ENCODE results near the gene AKT1. TPM values are rescaled to one million over a fixed set of nuclear protein-coding genes. Genes with fewer than 3 reads are reported as not detected.

AKT1 gene
- total RNA-seq, 2 experiments from 2014 or later: 116 to 121 TPM

GRCh38 chr14:104792101-104792884 is 3.3 kb downstream of the AKT1 start:
- CTCF ChIA-PET: interaction anchor here (1.0 to 2.8 kb wide), 3 partner anchors 22 to 24 kb away, joined by 4 to 13 read pairs (median 4); no protein-coding TSS in a partner anchor
- DNase-seq: no peak
- POLR2A ChIA-PET: interaction anchor here (0.7 kb wide), 1 partner anchor 229 kb away, joined by 3 read pairs; the partner anchor contains the start of gene CDCA4
- Mint-ChIP-seq H3K27ac (no peak overlapping the region), H3K9me3 (no peaks in the 10 kb centered on the region), H3K4me1 (ENCODE audit: low read depth) (peaks cover 32% of the 10 kb centered on the region), H3K4me3 (no peak overlapping the region), H3K27me3 (no peaks in the 10 kb centered on the region), H3K36me3 (ENCODE audit: low read depth) (no peaks in the 10 kb centered on the region)
- intact Hi-C loops (cut with micrococcal nuclease): no loop called here
- no peak for ATAC-seq
- TF ChIP-seq, protein P1, sequence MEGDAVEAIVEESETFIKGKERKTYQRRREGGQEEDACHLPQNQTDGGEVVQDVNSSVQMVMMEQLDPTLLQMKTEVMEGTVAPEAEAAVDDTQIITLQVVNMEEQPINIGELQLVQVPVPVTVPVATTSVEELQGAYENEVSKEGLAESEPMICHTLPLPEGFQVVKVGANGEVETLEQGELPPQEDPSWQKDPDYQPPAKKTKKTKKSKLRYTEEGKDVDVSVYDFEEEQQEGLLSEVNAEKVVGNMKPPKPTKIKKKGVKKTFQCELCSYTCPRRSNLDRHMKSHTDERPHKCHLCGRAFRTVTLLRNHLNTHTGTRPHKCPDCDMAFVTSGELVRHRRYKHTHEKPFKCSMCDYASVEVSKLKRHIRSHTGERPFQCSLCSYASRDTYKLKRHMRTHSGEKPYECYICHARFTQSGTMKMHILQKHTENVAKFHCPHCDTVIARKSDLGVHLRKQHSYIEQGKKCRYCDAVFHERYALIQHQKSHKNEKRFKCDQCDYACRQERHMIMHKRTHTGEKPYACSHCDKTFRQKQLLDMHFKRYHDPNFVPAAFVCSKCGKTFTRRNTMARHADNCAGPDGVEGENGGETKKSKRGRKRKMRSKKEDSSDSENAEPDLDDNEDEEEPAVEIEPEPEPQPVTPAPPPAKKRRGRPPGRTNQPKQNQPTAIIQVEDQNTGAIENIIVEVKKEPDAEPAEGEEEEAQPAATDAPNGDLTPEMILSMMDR (IDR thresholded peaks at IDR 0.05): no peak

- H3K4me1 Mint-ChIP-seq (ENCODE audit: low read depth): peaks cover 35% of the 10 kb centered on the region
- DNase-seq (no peak), ATAC-seq (no peak)
- TF ChIP-seq, protein P1 (IDR thresholded peaks at IDR 0.05): no peak
- H3K36me3 Mint-ChIP-seq (ENCODE audit: low read depth): no peaks in the 10 kb centered on the region
- no peak overlapping the region for H3K4me3 Mint-ChIP-seq
- POLR2A ChIA-PET: interaction anchor here (0.7 to 1.0 kb wide), 2 partner anchors 9 to 230 kb away, joined by 3 read pairs; partner anchors contain the start of genes CDCA4 and ZBTB42
- intact Hi-C loops (cut with micrococcal nuclease): no loop called here
- H3K27me3 Mint-ChIP-seq: no peaks in the 10 kb centered on the region
- H3K9me3 Mint-ChIP-seq: no peaks in the 10 kb centered on the region
- CTCF ChIA-PET: interaction anchor here (1.4 to 2.8 kb wide), 3 partner anchors 21 to 39 kb away, joined by 4 to 13 read pairs (median 5); no protein-coding TSS in a partner anchor
- no peak overlapping the region for H3K27ac Mint-ChIP-seq
Observed at GRCh38 chr14:104791425-104791824, 4.1 kb downstream of the AKT1 start.

- POLR2A ChIA-PET: interaction anchor here (1.4 kb wide), 1 partner anchor 11 kb away, joined by 3 read pairs; the partner anchor contains the start of gene ZBTB42
- intact Hi-C loops (cut with micrococcal nuclease): no loop called here
- Mint-ChIP-seq H3K27ac (no peak overlapping the region), H3K27me3 (no peaks in the 10 kb centered on the region), H3K36me3 (ENCODE audit: low read depth) (no peaks in the 10 kb centered on the region), H3K4me3 (no peak overlapping the region), H3K4me1 (ENCODE audit: low read depth) (peaks cover 35% of the 10 kb centered on the region), H3K9me3 (no peaks in the 10 kb centered on the region)
- ATAC-seq (no peak), DNase-seq (no peak)
- CTCF ChIA-PET: interaction anchor here (1.5 to 2.8 kb wide), 3 partner anchors 21 to 38 kb away, joined by 4 to 13 read pairs (median 5); partner anchors contain the start of gene SIVA1
- TF ChIP-seq, protein P1 (IDR thresholded peaks at IDR 0.05): no peak
Observed at GRCh38 chr14:104789752-104790743, 5.5 kb downstream of the AKT1 start.

- no peak overlapping the region for H3K27ac Mint-ChIP-seq
- DNase-seq: no peak
- intact Hi-C loops (cut with micrococcal nuclease): no loop called here
Observed at GRCh38 chr14:104788873-104789663, 6.5 kb downstream of the AKT1 start.

More at GRCh38 chr14:104788873-104789663, 6.5 kb downstream of the AKT1 start:
- TF ChIP-seq, protein P1 (IDR thresholded peaks at IDR 0.05): no peak
- Mint-ChIP-seq H3K4me1 (ENCODE audit: low read depth) (peaks cover 33% of the 10 kb centered on the region), H3K27me3 (no peaks in the 10 kb centered on the region), H3K9me3 (no peaks in the 10 kb centered on the region), H3K4me3 (no peak overlapping the region), H3K36me3 (ENCODE audit: low read depth) (no peaks in the 10 kb centered on the region)
- CTCF ChIA-PET: interaction anchor here (1.0 to 2.8 kb wide), 3 partner anchors 20 to 37 kb away, joined by 3 to 13 read pairs (median 4); partner anchors contain the start of gene SIVA1
- ATAC-seq: no peak
- POLR2A ChIA-PET: interaction anchor here (1.4 kb wide), 1 partner anchor 12 kb away, joined by 3 read pairs; the partner anchor contains the start of gene ZBTB42
